GM11168 (cell line): ENCODE results near the gene OR6K6.

Experiments
- in situ Hi-C: fragments of 300-500 bp; cut with MboI; formaldehyde crosslinking; loops from one replicate; pipeline ENCODE4 v1.12.0; 2022; ENCODE audit warnings: low sequenced_read_pairs; ENCODE audit not compliant: unreplicated experiment

The OR6K6 gene

GRCh38 chr1:158799689-158800088 lies 45.2 kb downstream of the OR6K6 start:
- in situ Hi-C loops: loop anchor here (10.0 kb wide), 1 partner anchor 185 kb away; no protein-coding TSS in a partner anchor

- in situ Hi-C loops: no loop called here
These were observed 46.0 kb downstream of the OR6K6 start for GRCh38 chr1:158800526-158800925.

GRCh38 chr1:158801396-158801795 lies 46.9 kb downstream of the OR6K6 start:
- in situ Hi-C loops: no loop called here

- in situ Hi-C loops: no loop called here
These were observed 49.2 kb downstream of the OR6K6 start for GRCh38 chr1:158803678-158804077.
